ENCODE results near the gene CPXM1.

Gene CPXM1

GRCh38 chr20:2816030-2816582 lies 15.7 kb upstream of the CPXM1 start, which contains the start of gene TMEM239:
TSS of gene TMEM239 (plus strand) at chr20:2816364. CDS start at chr20:2816555, 191 bp downstream.
- no peaks in the 10 kb centered on the region for H3K9me3 ChIP-seq (ENCODE audit: insufficient read depth, low read length)
- H3K27me3 ChIP-seq (ENCODE audit: low read length), result no peaks in the 10 kb centered on the region
- no peaks in the 10 kb centered on the region for H3K79me2 ChIP-seq (ENCODE audit: insufficient read depth, low read length)
- no peak within 1 kb of the TSS for H3K4me3 ChIP-seq (ENCODE audit: insufficient read depth, low read length, poor library complexity, severe bottlenecking)
- H2AFZ ChIP-seq (ENCODE audit: low read depth, low read length, severe bottlenecking), result no peak within 1 kb of the TSS
- TF ChIP-seq CTCF (IDR thresholded peaks at IDR 0.05; ENCODE audit: insufficient read depth, low read length, poor library complexity, severe bottlenecking), result no peak
- TF ChIP-seq EZH2phosphoT487 (conservative IDR thresholded peaks at IDR 0.05; ENCODE audit: low read length), result no peak
- H3K9ac ChIP-seq (ENCODE audit: low read length), result no peak within 1 kb of the TSS
- H4K20me1 ChIP-seq (ENCODE audit: low read depth, low read length), result no peaks in the 10 kb centered on the region
- no peak within 1 kb of the TSS for H3K27ac ChIP-seq (ENCODE audit: low read depth, low read length)
- H3K36me3 ChIP-seq (ENCODE audit: low read length), result no peaks in the 10 kb centered on the region
- no peaks in the 10 kb centered on the region for H3F3A ChIP-seq (ENCODE audit: insufficient read depth)
- no peaks in the 10 kb centered on the region for H3K9me2 ChIP-seq (replicated peaks; ENCODE audit: insufficient read depth, low read length)
- no peak within 1 kb of the TSS for H3K4me2 ChIP-seq (ENCODE audit: low read depth, low read length, poor library complexity, severe bottlenecking)

GRCh38 chr20:2815242-2815900 lies 14.9 kb upstream of the CPXM1 start:
- Histone ChIP-seq H4K20me1 (ENCODE audit: low read depth, low read length) (no peaks in the 10 kb centered on the region), H3K27ac (ENCODE audit: low read depth, low read length) (no peak overlapping the region), H3K4me3 (ENCODE audit: insufficient read depth, low read length, poor library complexity, severe bottlenecking) (no peak overlapping the region), H3K36me3 (ENCODE audit: low read length) (no peaks in the 10 kb centered on the region), H3K9ac (ENCODE audit: low read length) (no peak overlapping the region), H3K9me3 (ENCODE audit: insufficient read depth, low read length) (no peaks in the 10 kb centered on the region), H2AFZ (ENCODE audit: low read depth, low read length, severe bottlenecking) (no peak overlapping the region), H3K4me2 (ENCODE audit: low read depth, low read length, poor library complexity, severe bottlenecking) (no peak overlapping the region), H3F3A (ENCODE audit: insufficient read depth) (no peaks in the 10 kb centered on the region), H3K27me3 (ENCODE audit: low read length) (no peaks in the 10 kb centered on the region), H3K79me2 (ENCODE audit: insufficient read depth, low read length) (no peaks in the 10 kb centered on the region), H3K9me2 (replicated peaks; ENCODE audit: insufficient read depth, low read length) (no peaks in the 10 kb centered on the region)
- TF ChIP-seq EZH2phosphoT487 (conservative IDR thresholded peaks at IDR 0.05; ENCODE audit: low read length), result no peak
- no peak for TF ChIP-seq CTCF (IDR thresholded peaks at IDR 0.05; ENCODE audit: insufficient read depth, low read length, poor library complexity, severe bottlenecking)

GRCh38 chr20:2814587-2815051 lies 14.2 kb upstream of the CPXM1 start, which contains the start of gene C20orf141:
TSS of gene C20orf141 (plus strand) at chr20:2814987. CDS start at chr20:2815185, 198 bp downstream.
- H3K36me3 ChIP-seq (ENCODE audit: low read length), result no peaks in the 10 kb centered on the region

More at GRCh38 chr20:2814587-2815051, 14.2 kb upstream of the CPXM1 start, which contains the start of gene C20orf141:
- H3K79me2 ChIP-seq (ENCODE audit: insufficient read depth, low read length), result no peaks in the 10 kb centered on the region
- H3K27ac ChIP-seq (ENCODE audit: low read depth, low read length), result no peak within 1 kb of the TSS
- H3F3A ChIP-seq (ENCODE audit: insufficient read depth), result no peaks in the 10 kb centered on the region
- no peak within 1 kb of the TSS for H2AFZ ChIP-seq (ENCODE audit: low read depth, low read length, severe bottlenecking)
- H3K4me2 ChIP-seq (ENCODE audit: low read depth, low read length, poor library complexity, severe bottlenecking), result no peak within 1 kb of the TSS
- no peaks in the 10 kb centered on the region for H3K27me3 ChIP-seq (ENCODE audit: low read length)
- no peaks in the 10 kb centered on the region for H3K9me2 ChIP-seq (replicated peaks; ENCODE audit: insufficient read depth, low read length)
- TF ChIP-seq EZH2phosphoT487 (conservative IDR thresholded peaks at IDR 0.05; ENCODE audit: low read length) (no peak), CTCF (IDR thresholded peaks at IDR 0.05; ENCODE audit: insufficient read depth, low read length, poor library complexity, severe bottlenecking) (no peak)
- H3K4me3 ChIP-seq (ENCODE audit: insufficient read depth, low read length, poor library complexity, severe bottlenecking), result no peak within 1 kb of the TSS
- H3K9me3 ChIP-seq (ENCODE audit: insufficient read depth, low read length), result no peaks in the 10 kb centered on the region
- H3K9ac ChIP-seq (ENCODE audit: low read length), result no peak within 1 kb of the TSS
- H4K20me1 ChIP-seq (ENCODE audit: low read depth, low read length), result no peaks in the 10 kb centered on the region
